ENCODE measurements around the gene UBE3C.

DNA sequence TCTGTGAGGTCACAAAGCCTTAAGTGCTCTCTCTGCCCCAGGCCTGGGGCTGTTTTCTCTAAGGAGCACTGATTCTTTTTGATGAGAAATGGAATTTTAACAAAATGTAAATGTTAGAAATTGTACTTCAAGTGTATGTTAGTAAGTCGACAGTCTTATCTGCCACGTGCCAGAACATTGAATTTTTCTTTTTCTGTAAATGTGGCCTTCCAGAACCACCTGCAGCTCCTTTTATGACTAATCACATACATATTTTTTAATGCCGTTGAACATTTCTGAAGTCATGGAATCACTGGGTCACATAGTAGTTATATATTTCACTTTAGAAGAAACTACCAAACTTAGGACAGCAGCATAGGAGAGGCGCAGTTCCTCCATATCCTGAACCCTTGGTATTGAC lies 38.0 kb downstream of the UBE3C start:
- TF ChIP-seq ZBTB7A (IDR thresholded peaks at IDR 0.05; ENCODE audit: borderline replicate concordance, control insufficient read depth, low read depth, low read length) (no peak), POLR2AphosphoS5 (IDR thresholded peaks at IDR 0.05; ENCODE audit: control insufficient read depth, insufficient read depth, low read depth, low read length) (no peak), MTF1 (CRISPR knock-in tag; IDR thresholded peaks at IDR 0.05; ENCODE audit: borderline replicate concordance) (no peak), DPF2 (IDR thresholded peaks at IDR 0.05) (no peak), YY1 (IDR thresholded peaks at IDR 0.05; ENCODE audit: borderline replicate concordance in 1 of 3, control insufficient read depth in 1 of 3, extremely low read depth in 1 of 3, insufficient read depth in 3 of 3, insufficient read length in 1 of 3, insufficient replicate concordance in 2 of 3, low read depth in 1 of 3, low read length in 2 of 3) (no peak), GABPB1 (CRISPR knock-in tag; IDR thresholded peaks at IDR 0.05) (no peak)
- TF ChIP-seq, protein P1, sequence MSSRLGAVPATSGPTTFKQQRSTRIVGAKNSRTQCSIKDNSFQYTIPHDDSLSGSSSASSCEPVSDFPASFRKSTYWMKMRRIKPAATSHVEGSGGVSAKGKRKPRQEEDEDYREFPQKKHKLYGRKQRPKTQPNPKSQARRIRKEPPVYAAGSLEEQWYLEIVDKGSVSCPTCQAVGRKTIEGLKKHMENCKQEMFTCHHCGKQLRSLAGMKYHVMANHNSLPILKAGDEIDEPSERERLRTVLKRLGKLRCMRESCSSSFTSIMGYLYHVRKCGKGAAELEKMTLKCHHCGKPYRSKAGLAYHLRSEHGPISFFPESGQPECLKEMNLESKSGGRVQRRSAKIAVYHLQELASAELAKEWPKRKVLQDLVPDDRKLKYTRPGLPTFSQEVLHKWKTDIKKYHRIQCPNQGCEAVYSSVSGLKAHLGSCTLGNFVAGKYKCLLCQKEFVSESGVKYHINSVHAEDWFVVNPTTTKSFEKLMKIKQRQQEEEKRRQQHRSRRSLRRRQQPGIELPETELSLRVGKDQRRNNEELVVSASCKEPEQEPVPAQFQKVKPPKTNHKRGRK (tag; IDR thresholded peaks at IDR 0.05): no peak

Measured in K562 (cell line).